GM21423 (cell line): ENCODE measurements around the gene SDF4.
"Not testable (repeated sequence)": the region's sequence is repeated elsewhere in the genome, so short reads cannot be mapped to it uniquely, and the experiment has no call there.

Experiments
- ATAC-seq: cut with Tn5 transposase; IDR thresholded peaks from one replicate; pipeline ENCODE4 v1.9.1; 2021; ENCODE audit warnings: mild to moderate bottlenecking, moderate library complexity; ENCODE audit not compliant: unreplicated experiment

The SDF4 gene

DNA sequence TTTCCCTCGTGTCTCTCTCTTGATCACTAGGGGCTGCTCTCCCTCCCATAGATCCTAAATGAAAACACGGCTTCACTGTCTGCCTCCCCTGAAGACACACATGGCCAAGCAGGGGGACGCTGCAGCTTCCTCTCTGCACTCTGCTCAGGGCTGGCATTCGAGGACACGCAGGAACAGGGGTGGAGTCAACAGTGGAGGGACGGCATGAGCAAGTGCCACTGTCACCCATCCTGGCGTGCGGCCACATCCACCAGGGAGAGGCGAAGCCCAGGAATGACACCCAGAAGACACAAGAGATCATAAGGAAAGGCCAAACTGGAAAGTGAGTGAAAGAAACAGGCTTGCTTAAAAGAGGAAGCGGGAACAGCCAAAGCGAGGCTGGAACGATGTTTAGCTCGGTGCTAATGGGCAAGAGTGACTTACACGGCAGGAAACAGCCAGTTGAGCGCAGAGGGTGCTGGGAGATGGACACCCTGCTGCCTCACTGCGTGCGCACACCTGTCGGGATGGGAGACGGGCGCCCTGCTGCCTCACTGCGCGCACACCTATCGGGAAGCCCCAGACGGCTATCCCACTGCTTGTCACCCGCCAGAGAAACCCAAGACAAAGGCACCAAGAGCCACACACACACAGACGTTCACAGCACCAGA is 28.3 kb upstream of the SDF4 start:
- ATAC-seq, result no peak

- ATAC-seq, result no peak
Measured at GRCh38 chr1:1259540-1259939, 27.7 kb upstream of the SDF4 start.

DNA sequence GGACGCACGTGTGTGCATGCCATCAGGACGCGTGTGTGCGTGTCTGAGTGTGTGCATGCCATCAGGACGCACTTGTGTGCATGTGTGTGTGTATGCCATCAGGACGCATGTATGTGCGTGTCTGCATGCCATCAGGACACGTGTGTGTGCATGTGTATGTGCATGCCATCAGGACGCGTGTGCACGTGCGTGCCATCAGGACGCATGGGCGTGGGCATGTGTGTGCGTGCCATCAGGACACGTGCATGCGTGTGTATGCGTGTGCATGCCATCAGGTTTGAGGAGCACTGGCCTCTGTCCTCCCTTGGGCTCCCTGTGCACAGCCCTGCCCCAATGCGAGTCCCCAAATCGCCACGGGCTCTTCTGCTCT is 27.3 kb upstream of the SDF4 start:
- no peak for ATAC-seq

GRCh38 chr1:1256956-1257871 is 25.4 kb upstream of the SDF4 start:
- no peak for ATAC-seq

- ATAC-seq, result no peak
Measured at GRCh38 chr1:1255611-1256010, 23.8 kb upstream of the SDF4 start.

GRCh38 chr1:1255078-1255477 is 23.3 kb upstream of the SDF4 start:
- ATAC-seq, result no peak

DNA sequence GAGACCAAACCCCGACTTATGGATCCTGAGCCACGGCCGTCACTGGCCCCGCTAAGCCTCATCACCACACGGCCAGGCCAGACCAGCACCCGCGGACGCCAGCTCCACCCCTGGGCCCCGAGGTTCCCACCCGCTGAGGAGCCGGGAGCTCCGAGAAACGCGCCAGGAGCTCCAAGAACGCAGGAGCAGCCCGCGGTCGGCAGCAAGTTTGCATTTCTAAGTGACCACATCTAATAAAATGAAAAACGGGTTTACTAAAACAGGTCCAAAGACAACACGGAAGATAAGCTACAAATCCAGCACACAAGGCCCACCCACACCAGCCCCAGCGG is 22.8 kb upstream of the SDF4 start:
- ATAC-seq, result no peak

GRCh38 chr1:1253972-1254666 is 22.3 kb upstream of the SDF4 start:
- ATAC-seq, result no peak

DNA sequence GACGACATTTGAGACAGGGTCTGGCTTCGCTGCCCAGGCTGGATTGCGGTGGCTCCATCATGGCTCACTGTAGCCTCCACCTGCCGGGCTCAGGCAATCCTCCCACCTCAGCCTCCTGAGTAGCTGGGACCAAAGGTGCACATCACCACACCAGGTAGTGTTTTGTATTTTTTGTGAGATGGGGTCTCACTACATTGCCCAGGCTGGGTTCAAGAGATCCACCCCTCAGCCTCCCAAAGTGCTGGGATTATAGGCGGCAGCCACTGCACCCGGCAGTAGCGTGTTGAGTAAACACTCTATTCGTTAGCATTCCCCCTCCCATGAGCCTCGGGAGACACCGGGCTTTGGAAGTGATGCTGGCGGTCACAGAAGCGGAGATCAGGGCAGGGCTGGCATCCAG is 21.5 kb upstream of the SDF4 start:
- no peak for ATAC-seq

DNA sequence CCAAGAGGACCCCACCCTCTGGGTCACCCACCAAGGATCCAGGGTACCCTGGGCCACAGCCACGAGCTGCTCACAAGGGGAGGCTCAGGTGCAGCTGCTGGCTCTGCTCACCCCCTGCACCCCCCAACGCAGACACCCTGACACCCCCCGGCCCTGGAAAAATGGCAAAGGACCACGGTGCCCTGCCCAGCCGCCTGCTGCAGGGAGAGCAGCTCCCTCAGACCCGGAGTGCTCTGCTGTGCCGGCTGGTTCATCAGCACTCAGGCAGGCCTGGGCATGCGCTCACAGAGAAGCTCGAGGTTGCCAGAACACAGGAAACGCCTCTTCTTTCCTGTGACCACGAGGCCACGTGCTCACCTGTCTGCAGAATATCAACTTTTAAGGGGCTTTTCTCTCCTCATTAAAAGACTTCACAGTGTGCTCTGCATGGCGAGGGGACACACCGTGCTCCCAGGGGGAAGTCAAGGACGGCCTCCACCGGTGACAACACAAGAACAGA is 19.0 kb upstream of the SDF4 start:
- no peak for ATAC-seq

- ATAC-seq, result not testable (repeated sequence)
Measured at GRCh38 chr1:1248009-1248913, 16.5 kb upstream of the SDF4 start.

- ATAC-seq, result no peak
Measured at GRCh38 chr1:1247341-1247913, 15.6 kb upstream of the SDF4 start.

DNA sequence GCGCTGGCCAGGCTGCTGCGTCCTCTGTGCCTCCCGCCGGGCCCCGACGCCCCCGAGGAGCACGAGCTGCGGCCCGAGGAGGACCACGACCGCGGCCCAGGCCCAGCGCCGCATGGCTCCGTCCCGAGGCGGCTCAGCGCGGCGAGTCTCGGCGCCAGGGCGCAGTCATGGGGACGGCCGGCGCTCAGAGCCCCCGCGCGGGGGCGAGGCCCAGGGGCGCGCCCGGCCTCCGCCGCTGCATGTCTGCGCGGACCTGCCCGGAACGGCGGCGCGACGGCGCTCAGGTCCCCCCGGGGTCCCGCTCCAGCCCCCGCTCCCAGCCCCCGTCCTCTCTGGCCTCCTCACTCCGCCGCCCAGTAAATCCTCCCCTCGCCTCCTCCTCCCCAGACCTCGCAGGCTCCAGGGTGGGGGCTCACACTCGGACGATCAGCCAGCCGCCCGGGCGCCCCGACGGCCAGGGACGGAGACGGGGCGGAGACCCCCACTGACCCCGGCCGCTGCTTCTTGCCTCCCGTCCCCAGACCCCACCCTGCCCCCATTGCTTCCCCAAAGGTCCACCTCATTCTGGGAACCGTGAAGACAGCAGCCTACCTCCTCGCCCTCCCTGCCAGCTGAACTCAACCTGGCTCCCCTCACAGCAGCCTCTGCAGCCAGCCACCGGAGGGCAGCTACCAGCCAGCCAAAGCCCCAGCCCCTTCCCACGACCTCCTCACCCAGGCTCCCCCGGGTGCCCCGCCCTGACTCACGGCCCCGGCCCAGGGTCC is 15.0 kb upstream of the SDF4 start, which contains the start of gene C1QTNF12:
Gene C1QTNF12 (minus strand): TSS at position 146 of the 764 bp plus-strand sequence. CDS start 32 bp downstream, at position 114.
- no peak for ATAC-seq

DNA sequence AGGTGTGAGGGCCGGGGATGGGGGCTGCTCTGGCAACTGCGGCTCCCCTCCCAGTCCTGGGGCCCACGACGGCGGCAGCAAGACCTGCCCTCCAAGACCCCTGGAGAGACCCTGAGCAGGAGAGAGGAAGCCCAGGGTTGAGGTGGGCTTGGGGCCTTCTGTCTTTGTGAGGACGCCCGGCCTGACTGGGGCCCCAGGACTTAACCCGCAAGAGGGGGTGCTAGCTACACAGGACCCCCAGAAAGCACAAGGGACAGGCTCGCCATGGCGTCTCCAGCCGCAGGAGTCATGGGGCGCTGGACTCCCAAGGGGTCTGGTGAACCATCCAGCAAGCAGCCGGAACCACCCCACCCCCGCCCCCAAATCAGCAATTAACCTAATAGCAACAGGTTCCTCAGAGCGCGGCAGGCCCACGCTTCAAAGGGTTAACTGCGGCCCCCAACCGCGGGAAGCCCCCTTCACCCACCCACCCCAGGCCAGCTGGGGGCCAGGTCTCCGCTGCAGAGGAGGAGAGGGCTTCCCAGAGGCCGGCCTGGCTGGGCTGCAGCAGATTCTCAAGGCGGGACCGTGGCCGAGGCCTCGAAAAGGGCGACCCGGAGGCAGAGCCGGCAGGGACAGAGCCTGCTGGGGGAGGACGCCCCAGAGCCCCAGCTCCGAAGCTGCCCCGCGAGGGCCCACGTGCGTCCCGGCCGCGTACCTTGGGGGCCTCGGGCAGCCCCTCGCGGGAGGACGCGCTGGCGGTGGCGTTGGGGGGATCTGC is 14.2 kb upstream of the SDF4 start:
- ATAC-seq, result no peak

DNA sequence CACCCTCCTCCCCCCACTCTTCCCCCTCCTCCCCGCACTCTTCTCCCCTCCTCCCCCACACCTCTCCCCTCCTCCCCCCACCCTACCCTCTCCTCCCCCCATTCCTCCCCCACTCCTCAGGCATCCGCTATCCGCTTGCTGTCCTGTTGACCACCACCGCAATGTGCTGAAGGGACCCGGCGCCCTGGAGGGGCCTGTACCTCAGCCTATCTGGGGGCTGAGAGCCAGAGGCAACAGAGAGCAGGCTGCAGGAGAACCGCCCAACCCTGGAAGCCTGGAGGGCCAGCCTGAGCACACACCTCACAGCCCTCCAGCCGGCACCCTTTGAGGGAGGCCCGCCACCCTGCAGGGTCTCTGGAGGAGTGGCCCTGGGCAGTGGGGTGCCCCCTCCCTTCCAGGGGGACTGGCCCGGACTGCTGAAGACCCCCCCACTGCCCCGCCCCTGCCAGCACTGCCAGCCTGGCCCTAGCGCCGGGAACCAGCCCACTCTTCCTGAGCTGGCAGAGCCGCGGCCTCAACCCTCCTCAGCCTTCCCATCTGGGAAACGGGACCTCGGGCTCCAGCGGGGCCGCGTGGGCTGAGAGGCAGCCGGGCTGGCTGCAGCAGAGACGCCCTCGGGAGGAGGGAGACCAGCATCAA is 13.5 kb upstream of the SDF4 start:
- no peak for ATAC-seq

DNA sequence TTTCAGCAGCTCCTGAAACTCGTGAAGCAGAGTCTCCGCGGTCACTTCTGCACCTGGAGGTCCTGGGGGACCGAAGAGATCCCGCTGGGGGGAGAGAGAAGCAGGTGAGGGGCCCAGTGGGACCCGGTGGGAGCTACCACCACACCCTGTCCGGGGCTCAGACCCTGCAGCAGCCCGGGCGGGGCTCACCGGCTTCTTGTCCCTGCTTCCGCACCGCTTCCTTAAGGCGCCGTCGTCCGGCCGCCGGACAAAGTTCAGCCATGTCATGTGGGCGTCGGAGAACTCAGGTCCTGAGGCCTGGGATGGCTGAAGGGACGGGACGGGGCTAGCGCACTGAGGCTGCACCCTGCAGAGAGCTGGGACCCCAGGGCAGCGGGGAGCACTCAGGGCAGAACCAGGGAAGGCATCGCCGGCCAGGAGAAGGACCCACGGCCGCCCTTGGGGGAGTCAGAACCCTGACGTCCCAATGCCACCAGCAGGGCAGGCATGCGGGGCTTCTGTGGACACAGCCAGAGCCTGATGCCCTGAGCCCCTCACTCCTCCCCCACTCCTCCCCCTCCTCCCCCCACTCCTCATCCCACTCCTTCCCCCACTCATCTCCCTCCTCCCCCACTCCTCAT is 12.5 kb upstream of the SDF4 start:
- no peak for ATAC-seq

GRCh38 chr1:1243807-1244191 is 12.0 kb upstream of the SDF4 start:
- no peak for ATAC-seq

DNA sequence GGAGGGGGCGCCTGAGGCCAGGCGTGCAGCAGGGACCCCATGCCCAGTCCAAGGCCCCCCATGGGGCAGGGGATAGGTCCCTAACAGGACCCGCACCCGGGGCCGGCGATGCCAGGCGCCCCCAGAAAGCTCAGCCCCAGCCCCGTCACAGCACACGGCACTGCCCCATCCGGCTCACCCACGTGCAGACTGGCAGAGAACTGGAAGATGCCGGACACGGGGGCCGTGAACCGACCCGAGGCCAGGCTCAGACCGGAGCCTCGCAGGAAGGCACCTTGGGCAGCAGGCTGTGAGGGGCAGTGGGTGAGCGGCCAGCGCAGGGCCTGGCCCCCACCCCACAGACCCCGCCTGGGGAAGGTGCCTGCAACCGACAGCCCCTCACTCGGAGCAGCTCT is 11.5 kb upstream of the SDF4 start:
- ATAC-seq, result no peak
